ENCODE results near the gene TAF4B.
"Not testable (repeated sequence)": the region's sequence is repeated elsewhere in the genome, so short reads cannot be mapped to it uniquely, and the experiment has no call there.

TAF4B gene

DNA sequence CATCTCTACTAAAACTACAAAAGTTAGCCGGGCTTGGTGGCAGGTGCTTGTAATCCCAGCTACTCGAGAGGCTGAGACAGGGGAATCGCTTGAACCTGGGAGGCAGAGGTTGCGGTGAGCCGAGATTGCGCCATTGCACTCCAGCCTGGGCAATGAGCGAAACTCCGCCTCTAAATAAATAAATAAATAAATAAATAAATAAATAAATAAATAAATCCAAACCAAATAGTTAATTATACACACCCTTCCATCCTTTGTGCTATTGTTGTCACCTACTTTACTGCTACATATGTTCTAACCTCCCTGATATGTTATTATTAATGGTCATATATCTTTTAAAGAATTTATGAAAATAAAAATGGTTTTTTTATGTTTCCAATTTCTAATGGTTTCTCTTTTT, 155.3 kb downstream of the TAF4B start:
- not testable (repeated sequence) for DNase-seq (ENCODE audit: low read depth)

- DNase-seq (ENCODE audit: low read depth) = no peak
Observed at GRCh38 chr18:26383454-26384270, 157.4 kb downstream of the TAF4B start.

DNA sequence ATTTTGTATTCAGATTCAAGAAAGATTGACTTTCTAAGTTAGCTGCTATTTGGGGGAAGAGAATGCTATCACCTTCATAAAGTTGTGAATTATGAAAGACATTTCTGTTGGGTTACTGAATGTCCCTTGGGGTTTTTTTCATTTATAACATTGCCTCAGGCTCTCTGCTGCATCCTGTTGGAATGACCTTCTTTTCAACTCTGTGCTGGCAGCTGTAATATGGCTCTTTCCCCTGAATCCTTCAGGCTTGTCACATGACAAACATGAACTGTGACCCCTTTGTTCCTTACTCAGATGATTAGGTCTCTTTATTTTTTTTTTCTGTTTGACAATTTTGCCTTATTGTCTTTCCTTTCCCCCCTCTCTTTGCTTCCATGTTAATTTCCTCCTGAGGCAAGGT, 159.8 kb downstream of the TAF4B start:
- no peak for DNase-seq (ENCODE audit: low read depth)

- DNase-seq (ENCODE audit: low read depth) = no peak
Observed at GRCh38 chr18:26386441-26386840, 160.2 kb downstream of the TAF4B start.

- DNase-seq (ENCODE audit: low read depth) = no peak
Observed at GRCh38 chr18:26394047-26394654, 167.9 kb downstream of the TAF4B start.

GRCh38 chr18:26397019-26397418, 170.8 kb downstream of the TAF4B start:
- no peak for DNase-seq (ENCODE audit: low read depth)

DNA sequence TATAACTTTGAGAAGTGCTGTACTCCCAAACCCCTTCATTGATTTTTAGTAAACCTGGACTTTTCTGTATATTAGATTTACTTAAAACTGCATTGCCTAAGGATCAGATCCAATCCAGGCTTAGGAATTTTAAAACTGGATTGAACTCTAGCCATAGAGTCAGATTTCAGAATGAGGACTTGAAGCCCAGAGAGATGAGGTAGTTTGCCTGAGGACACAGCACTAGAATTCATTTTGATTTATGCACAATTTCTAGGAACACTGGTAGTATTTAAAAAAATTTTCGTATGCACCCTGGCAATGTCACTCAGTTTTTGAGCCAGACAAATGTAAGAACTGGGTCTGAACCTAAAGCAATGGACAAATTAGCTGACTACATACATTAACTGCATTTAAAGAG, 177.2 kb downstream of the TAF4B start:
- no peak for DNase-seq (ENCODE audit: low read depth)

- no peak for DNase-seq (ENCODE audit: low read depth)
Observed at GRCh38 chr18:26405190-26405801, 179.1 kb downstream of the TAF4B start.

DNA sequence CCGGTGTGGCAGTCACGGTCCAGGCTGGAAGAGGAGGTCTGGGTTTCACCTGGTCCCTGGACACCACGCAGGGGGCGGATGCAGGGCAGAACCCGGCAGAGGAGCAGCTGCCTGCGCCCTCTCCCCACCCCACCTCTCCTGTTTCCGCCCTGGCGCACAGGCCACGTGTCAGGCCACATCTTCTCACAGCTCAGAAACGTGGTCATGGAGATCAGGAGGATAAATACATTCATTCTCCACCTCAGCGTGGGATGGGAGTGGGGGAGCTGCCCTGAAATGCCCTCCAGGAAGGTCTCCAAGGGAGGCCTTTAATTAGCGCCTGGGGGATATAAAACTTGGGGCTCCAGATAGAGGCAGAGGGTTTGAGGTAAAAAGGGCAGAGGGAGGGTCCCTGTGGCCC, 180.1 kb downstream of the TAF4B start:
- no peak for DNase-seq (ENCODE audit: low read depth)

DNA sequence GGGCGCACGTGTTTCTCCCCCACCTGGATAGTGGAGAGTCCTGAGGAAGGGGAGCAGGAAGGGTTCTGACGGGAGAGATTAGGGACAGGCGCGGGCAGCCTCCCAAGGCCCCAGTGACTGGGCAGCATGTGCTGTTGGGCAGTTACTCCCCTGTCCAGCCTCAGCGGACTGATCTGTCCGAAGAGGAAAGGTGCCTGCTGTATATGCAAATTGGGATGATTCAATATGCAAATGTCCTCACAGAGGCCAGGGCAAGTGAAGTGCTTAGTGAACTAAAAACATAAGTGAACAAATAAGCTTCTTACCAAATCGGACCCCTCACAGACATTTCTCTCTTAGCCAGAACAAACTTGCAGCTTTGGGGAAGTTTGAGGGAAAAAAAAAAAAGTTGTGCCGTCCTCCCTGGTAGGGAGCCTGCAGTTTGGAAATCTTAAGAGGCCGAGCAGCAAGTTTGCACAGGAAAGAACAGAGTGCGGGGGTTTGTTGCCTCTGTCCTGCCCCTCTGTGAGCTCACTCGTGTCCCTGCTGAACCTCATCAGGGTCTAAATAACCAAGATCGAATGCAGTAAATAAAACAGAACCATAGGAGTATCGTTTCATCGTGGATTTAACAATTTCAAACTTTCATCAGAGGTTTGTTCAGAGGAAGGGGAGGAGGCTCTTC, 180.7 kb downstream of the TAF4B start:
- no peak for DNase-seq (ENCODE audit: low read depth)

- no peak for DNase-seq (ENCODE audit: low read depth)
Observed at GRCh38 chr18:26407736-26408601, 181.7 kb downstream of the TAF4B start.

DNA sequence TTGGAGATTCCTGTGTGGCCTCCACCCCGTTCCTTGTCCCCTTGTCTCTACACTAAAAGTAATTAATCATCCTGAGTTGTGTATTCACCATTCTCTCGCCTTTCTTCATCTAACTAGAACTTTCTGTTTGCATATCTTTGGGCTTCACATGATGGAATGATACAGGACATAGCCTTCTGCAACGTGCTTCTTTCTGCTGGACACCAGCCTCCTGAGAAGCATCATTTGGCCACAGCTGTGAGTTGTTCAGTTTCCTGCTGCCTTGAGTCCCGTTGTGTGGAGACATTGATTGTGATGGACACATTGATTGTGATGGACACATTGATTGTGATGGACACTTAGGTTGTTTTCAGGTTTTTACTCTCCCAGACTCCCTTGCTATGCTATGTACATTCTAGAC, 182.8 kb downstream of the TAF4B start:
- no peak for DNase-seq (ENCODE audit: low read depth)

DNA sequence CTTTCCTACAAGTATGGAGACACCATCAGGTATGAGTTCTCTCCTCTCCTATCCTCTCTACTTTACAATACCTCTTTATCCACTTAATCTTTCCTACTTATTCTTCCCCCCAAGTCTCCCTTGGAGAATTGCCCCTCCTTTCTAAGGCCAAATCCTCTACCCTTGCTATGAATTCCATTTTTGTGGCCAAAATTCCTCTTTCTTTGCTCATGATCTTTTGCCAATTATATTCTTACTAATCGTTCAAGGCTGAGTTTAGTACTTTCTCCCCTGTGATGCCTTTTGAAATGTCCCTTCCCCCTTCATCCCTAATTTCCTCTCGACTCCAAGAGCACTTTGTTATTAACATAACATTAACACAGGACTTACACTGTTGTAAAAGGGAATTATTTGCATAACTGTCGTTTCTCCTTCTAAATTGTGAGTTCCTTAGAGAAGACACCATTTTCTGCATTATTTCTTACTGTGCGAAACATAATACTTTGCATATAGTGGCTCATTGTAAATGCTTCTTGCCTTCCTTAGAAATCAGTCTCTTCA, 188.7 kb downstream of the TAF4B start:
- DNase-seq (ENCODE audit: low read depth) = no peak

- no peak for DNase-seq (ENCODE audit: low read depth)
Observed at GRCh38 chr18:26415631-26416030, 189.4 kb downstream of the TAF4B start.

GRCh38 chr18:26416652-26417150, 190.5 kb downstream of the TAF4B start:
- no peak for DNase-seq (ENCODE audit: low read depth)

- no peak for DNase-seq (ENCODE audit: low read depth)
Observed at GRCh38 chr18:26417190-26417589, 190.9 kb downstream of the TAF4B start.

DNA sequence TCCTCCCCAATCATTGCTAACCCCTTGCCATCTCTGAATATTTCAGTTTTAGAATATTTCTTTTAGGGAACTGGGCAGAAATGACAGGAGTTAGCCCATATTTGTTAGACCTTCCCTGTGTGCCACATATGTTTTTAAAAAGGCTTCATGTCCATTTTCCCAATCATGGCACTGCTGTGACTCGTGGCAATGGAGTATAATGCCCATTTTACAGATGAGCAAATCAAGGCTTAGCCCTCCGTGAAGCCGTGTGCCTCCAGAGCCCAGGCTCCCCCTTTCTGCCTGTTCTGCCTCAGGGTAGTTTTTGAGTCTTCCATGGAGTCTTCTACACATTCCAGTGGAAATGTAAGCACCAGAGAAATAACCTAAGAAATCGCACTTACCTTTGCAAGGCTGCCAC, 192.0 kb downstream of the TAF4B start:
- DNase-seq (ENCODE audit: low read depth) = no peak

DNA sequence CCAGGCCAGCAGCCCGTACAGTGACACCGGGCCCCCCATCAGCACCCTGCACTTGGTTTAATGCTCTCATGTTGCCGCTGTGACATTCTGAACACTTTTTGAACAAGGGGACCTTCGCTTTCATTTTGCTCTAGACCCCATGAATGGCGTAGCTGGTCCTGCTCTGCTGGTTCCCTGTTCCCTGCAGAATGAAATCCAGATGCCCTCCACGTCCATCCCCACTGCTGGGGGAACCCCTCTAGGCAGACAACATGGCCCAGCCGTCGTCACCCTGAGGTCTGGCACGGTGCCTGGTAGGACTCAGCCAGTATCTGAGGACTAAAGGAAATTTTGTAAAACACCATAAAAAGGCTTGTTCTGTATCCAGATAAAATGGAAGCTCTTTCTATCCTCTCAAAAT, 193.5 kb downstream of the TAF4B start:
- no peak for DNase-seq (ENCODE audit: low read depth)

GRCh38 chr18:26421503-26421902, 195.3 kb downstream of the TAF4B start:
- DNase-seq (ENCODE audit: low read depth) = no peak

DNA sequence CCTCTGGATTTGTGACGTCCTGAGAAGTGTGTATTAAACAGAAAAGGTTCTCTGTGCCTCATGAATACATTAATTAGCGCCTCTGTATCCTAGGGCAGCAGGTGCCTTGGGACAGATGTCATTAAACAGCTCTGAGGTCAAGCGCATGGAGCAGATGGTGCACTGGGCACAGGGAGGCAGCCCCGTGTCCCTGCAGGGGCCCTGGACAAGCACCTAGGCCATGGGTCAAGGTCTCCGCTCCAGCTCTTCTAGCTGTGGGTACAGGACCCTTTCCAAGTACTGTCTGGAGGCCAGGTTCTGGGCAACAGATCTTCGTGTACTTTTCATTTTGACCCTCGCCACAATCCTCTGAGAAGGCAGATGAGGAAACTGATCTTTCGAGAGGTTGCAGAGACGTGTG, 195.7 kb downstream of the TAF4B start:
- DNase-seq (ENCODE audit: low read depth) = no peak

GRCh38 chr18:26422472-26423162, 196.4 kb downstream of the TAF4B start:
- DNase-seq (ENCODE audit: low read depth) = no peak

All from stimulated activated CD8-positive, alpha-beta memory T cell treated with anti-CD3 and anti-CD28 coated beads, Interleukin-4, amount 100 ng/mL, for 24 hours (primary cell).